GM18907 (cell line): ENCODE data around the gene CABP5.
"Not testable (repeated sequence)": the region's sequence is repeated elsewhere in the genome, so short reads cannot be mapped to it uniquely, and the experiment has no call there.

Experiments
- ATAC-seq: cut with Tn5 transposase; IDR thresholded peaks from one replicate; pipeline ENCODE4 v1.9.1; 2021; ENCODE audit warnings: mild to moderate bottlenecking, moderate library complexity; ENCODE audit not compliant: unreplicated experiment

CABP5 gene

DNA sequence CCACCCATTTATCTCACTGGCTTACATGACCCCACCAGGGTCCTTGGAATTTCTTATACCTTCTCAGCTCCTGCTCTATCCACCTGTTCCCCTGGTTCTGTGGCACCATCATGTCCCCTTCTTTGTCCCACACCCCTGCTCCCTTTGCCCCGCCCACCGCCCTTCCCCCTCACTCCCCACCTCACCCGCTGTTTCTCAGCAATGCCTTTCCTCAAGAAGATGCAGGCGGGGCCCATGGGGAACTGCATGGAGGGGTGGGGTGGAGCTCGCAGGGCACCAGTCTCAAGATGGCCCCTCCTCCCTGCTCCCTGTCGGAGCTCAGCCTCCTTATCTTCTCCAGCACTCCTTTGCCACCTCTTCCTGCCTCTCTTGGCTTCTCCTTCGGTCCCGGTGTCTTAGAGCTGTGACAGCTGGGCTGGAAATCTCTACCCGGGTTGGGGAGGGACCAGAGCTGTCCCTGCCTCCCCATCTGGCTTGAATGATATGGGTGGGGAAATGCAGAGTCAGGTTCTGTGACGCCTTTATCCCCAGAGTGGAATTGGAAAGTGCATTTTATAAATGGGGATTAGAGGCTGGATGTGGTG is at the start of gene CABP5:
Gene CABP5 (minus strand): TSS at position 405 of the 584 bp plus-strand sequence. CDS start 157 bp downstream, at position 248.
- ATAC-seq = no peak

DNA sequence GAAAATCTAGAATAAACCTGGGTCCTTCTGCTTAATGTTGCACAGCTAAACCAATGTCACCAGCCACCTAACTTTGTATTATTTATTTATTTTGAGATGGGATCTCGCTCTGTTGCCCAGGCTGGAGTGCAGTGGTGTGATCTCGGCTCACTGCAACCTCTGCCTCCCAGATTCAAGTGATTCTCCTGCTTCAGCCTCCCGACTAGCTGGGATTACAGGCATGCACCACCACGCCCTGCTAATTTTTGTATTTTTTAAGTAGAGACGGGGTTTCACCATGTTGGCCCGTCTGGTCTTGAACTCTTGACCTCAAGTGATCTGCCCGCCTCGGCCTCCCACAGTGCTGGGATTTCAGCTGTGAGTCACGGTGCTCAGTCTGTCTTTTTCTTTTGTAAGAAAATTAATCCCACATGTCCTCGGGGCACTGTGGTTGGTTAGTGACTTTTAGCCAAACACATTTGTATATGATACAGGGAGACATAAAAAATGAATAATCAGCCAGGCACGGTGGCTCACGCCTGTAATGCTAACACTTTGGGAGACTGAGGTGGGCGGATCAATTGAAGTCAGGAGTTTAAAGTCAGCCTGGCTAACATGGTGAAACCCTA is 47.3 kb upstream of the CABP5 start:
- ATAC-seq = not testable (repeated sequence)

DNA sequence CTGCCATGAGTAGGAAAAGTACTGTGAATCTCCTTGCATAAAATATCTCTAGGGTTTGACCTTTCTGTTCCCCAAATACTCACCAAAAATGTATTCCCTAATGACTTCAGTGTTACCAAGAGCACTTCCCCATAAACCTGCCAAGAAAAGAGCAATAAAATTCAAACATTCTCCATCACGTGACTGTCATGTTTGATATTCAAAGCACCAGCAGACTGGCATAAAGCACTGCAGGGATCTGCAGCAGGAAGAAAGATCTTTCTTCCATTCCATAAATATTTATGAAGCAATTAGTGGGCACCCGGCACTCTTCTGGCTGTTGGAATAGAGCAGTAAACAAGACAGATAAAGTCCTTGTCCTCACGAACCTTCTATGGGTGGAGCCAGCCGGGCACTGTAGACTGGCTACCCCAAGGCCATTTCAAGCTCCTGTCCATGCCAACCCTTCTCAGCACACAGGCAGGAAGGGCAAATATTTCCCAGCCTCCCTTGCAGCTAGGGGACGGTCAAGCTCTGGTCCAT is 46.5 kb upstream of the CABP5 start:
- ATAC-seq = no peak

DNA sequence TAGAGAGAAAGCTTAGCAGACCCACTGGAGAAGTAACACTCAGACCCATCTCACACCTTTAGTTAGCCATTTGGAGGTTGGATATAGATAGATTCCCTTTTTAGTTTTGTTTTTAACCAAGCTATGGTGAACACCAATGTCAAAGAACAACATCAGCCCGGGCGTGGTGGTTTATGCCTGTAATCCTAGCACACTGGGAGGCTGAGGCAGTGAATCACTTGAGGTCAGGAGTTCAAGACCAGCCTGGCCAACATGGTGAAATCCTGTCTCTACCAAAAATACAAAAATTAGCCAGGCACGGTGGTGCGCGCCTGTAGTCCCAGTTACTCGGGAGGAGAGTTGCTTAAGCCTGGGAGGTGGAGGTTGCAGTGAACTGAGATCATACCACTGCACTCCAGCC is 45.1 kb upstream of the CABP5 start:
- ATAC-seq = not testable (repeated sequence)

DNA sequence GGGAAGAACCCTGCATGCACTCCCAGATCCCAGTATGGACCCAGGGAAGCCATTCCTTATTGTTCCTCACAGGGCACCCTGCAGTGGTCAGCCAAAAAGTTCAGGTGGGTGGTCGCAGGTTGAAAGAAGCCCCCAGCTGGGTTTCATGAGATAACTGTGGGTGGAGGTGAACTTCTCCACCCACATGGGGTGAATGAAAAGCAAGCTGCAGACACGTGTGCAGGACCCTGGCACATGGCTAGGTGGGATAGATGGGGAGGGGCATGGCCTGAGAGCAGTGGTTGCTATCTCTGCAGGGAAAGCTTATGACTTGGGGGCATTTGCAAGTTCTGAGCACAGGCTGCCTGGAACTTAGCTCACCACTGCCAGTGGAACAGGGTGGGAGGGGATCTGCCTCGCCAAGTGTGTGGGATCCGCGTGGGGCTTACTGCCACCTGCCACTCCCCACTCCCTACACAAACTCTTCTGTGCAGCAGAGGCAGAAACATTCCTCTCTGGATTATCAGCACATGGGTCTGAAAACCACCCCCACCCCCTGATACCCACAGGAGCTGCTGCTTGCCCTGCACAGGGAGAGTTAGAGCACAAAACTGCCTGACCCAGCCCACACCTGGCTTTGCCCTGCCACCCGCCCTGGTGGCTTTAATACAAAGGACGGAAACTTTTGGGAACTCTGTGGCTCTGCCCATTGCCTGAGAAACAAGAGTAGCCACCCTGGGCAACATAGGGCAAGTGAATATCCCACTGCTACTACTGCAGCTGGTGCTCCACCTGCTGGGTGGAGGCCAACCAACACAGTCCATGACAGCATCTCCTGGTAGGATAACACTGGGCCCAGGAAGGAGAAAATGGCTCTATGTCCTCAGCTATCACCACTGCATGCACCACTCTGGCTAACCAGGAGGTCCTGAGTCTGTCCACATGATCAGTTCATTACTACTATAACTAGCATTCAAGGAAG is 42.3 kb upstream of the CABP5 start:
- no peak for ATAC-seq

DNA sequence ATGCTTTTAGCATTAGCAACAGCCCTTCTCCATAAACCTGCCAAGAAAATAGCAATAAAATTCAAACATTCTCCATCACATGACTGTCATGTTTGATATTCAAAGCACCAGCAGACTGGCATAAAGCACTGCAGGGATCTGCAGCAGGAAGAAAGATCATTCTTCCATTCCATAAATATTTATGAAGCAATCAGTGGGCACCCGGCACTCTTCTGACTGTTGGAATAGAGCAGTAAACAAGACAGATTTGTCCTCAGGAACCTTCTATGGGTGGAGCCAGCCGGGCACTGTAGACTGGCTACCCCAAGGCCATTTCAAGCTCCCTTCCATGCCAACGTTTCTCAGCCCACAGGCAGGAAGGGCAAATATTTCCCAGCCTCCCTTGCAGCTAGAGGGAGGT is 41.2 kb upstream of the CABP5 start:
- ATAC-seq = no peak

DNA sequence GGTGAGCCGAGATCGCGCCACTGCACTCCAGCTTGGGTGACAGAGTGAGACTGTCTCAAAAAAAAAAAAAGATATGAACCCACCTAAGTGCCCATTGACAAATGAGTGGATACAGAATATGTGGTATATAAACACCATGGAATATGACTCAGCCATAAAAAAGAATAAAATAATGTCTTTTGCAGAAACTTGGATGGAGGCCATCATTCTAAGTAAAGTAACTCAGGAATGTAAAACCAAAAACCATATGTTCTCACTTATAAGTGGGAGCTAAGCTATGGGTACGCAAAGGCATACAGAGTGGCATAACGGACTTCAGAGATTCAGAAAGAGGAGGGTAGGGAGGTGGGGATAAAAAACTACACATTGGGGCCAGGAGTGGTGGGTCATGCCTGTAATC is 37.2 kb upstream of the CABP5 start:
- ATAC-seq = no peak

DNA sequence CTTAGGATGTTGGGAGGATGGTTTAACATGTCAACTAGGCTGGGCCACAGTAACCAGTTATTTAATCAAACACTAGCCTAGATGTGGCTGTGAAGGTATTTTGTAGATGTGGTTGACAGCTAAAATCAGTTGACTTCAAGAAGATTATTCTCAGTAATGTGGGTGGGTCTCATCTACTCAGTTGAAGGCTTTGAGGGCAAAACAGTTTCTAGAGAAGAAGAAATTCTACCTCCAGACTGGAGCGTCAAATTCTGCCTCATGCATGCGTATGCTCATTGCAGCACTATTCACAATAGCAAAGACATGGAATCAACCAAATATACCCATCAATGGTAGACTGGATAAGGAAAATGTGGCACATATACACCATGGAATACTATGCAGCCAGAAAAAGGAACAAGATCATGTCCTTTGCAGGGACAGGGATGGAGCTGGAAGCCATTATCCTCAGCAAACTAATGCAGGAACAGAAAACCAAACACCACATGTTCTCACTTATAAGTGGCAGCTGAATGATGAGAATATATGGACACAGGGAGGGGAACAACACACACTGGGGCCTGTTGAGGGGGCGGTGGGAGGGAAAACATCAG is 26.4 kb upstream of the CABP5 start:
- not testable (repeated sequence) for ATAC-seq

DNA sequence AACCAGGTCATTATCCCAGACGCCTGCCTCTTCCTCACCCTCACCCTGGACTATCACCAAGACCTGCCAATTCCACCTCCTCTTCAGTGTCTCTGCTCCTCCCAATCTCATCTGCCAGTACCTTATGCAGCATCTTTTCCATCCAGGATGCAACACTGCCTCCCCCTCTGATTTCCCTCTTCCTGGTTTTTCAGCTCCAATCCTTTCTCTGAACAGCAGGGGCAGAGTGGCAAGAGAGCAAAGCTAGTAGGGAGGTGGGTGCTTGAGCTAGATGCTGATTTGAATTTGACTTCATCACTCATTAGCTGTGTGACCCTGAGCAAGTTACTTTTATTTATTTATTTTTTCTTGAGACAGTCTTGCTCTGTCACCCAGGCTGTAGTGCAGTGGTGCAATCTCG is 25.6 kb upstream of the CABP5 start:
- ATAC-seq = no peak

DNA sequence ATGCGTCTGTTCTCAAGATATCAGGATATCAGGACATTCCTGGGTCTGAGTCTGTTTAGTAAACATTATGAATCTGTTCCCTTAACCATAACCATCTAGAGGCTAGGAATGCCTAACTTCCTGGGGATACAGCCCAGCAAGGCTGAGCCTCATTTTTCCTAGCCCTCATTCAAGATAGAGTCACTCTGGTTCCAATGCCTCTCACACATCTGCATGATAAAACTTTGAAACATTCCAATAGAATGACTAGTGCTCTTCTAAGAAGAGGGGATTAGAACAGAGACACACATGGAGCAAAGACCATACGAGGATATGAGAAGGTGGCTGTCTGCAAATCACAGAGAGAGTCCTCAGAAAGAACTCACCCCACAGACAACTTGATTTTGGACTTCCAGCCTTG is 20.6 kb upstream of the CABP5 start:
- ATAC-seq = no peak

DNA sequence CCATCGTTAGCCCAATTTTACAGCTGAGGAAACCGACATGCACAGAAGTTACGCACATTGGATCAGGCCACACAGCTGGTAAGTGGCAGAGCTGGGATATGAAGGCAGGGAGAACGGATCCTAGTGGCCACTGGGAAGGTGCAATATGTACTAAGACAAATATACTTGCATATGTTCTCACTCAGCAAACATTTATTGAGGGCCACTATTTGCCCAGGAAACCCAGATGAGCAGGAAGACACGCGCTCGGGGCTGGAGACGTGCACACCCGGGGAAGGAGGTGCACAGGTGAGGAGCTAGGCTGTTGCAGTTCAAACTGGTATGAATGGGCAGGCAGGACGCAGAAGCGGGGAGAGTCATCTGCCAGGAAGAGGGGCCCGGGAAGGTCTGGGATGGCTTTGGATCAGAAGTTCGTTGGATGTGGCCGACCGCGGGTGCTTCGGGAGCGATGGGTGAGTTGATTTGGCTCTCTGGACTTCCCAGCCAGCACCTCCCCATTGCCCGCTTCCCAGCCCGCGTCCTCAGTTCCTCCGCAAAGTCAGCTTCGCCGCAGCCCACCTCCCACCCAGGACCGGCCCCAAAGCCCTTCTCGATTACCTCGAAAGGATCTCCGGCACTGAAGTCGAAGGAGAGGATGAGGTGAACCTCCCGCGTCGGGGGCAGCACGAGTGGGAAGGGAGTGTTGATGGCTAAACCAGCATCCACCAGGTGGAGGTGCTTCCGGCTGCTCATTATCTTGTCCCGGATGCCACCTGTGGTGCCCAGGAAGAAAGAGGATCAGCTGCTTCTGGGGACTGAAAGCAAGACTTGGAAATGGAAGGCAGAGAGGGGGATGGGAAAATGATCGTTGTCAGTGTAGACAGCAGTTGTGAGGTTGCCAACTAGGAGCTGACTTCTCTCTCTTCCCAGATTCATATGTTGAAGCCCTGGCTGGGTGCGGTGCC is 17.8 kb upstream of the CABP5 start:
- no peak for ATAC-seq

DNA sequence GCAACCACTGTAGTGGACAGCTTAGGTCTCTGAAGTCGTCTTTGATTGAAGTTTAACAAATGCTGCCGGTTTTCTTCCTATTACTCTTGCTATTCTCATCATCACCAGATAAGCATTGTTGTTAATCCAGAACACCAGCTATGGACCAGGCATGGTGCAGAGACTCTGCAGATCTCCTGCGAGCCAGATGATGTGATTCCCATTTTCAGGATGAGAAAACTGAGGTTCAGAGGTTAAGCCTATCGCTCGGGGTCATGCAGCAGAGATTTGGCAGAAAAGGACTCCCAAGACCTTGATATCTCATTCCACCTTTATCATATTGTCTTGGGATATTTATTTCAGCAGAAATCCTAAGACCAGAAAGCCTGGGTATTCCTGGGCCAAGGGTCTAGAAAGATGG is 16.5 kb upstream of the CABP5 start:
- no peak for ATAC-seq

DNA sequence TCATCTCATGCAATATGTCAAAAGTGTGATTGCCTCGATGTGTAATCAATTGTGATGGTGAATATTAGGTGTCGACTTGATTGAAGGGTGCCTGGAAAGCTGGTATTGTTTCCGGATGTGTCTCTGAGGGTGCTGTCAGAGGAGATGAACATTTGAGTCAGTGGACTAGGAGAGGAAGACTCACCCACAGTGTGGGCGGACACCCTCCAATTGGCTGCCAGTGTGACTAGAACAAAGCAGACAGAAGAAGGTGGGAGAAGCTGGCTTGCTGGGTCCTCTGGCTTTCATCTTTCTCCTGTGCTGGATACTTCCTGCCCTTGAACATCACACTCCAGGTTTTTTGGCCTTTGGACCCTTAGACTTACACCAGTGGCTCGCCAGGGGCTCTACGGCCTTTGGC is 15.5 kb upstream of the CABP5 start:
- ATAC-seq = no peak

DNA sequence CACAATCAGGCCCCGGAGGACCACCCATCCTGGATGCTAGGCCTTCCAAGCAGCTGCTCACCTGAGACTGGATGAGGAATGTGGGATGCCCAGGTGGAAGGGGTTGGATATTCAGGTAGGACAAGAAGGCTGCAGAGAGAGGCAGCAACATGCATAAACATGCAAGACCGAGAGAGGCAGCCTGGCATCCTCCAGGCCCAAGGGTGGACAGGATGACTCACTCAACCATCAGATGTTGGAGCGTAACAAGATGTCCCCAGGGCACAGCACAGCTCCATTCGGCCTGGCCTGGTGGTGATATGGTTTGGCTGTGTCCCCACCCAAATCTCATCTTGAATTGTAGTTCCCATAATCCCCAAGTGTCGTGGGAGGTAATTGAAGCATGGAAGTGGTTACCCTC is 10.0 kb upstream of the CABP5 start:
- no peak for ATAC-seq

DNA sequence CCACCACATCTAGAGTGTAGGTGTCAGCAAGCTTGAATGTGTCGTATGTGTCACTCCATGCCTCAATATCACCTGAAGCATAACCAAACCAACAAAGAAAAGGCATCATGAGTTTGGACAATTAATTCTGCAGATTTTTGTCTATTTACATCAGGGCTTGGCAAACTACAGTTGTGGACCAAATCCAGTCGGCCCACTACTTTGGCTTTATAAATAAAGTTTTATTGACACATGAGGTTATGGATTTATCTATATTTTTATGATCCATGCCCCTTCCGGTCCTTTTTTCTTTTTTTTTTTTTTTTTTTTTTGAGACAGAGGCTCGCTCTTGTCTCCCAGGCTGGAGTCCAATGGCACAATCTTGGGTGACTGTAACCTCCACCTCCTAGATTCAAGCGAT is 9.2 kb upstream of the CABP5 start:
- no peak for ATAC-seq

DNA sequence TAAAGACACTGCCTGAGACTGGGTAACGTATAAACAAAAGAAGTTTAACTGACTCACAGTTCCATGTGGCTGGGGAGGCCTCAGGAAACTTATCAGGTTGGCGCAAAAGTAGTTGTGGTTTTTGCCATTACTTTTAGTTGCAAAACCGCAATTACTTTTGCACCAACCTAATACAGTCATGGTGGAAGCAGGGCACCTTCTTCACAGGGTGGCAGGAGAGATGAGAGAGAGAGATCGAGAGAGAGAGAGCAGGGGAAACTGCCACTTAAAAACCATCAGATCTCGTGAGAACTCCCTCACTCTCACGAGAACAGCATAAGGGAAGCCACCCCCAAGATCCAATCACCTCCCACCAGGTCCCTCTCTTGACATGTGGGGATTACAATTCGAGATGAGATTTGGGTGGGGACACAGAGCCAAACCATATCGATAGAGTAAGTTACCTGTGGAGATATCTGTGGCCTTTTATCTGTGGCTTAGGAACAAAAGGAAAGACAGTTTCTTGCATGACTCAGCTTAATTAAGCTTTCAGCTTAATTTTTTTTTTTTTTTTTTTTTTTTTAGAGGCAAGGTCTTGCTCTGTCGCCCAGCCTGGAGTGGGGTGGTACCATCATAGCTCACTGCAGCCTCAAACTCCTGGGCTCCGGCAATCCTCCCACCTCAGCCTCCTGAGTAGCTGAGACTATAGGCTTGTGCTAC is 7.6 kb upstream of the CABP5 start:
- ATAC-seq = no peak

DNA sequence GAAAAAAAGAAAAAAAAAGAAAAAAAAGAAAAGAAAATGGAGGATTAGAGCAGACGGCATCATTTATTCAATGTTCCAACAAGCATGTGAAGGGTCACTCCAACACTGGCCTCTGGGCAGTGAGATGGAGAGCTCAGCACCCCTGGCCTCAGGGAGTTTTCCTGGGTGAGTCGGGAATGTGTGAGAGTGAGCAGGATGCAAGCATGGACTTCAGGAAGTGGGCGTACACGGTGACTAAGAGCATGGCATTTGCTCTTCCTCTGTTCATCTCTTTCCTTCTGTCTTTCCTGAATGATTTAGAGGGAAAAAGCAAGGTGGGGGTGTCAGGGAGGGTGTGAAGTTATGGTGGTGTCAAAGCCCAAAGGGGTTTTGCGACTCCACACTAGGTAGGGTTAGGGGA is 682 bp upstream of the CABP5 start:
- no peak for ATAC-seq

DNA sequence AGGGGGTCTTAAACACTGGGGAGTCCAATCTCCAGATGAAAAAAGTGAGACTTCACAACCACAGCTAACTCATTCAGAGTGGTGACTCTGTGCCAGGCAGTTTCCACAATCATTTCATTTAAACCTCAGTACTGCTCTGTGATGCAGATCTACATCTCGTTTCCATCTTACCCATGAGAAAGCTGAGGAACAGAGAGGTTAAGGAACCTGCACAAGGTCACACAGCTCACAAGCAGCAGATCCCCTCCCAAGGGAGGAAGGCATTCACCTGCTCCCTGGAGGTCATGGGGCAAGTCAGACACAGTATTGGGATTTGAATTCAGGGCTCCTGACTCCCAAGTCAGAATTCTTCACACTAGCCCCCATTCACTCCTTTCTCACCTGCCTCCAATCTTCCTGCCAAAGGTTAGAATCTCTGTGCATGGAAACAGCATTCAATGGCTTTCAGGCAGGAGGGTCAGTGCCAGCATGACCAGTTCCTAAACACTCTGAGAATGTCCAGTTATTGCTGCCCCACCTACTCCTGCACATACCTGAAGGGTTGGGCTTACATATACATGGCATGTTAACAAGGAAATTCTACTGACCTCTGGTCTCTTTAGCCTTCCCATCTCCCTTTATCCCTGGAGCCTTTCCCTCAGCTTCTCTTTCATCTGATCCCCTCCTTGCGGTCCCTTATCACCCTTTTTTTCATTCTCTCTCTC is 1.9 kb downstream of the CABP5 start:
- ATAC-seq = no peak

DNA sequence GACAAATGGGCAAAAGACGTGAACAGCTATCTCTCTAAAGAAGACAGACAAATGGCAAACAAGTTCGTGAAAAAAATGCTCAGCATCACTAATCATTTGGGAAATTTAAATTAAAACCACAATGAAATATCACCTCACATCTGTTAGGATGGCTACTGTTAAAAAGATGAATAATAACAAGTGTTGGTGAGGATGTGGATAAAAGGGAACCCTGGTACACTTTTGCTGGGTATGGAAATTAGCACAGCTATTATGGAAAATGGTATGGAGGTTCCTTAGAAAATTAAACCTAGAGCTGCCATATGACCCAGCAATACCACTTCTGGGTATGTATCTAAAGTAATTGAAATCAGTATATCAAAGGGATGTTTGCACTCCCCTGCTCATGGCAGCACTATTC is 7.1 kb downstream of the CABP5 start:
- no peak for ATAC-seq
